ENCODE results near the gene MYO16. TPM values are rescaled to one million over a fixed set of nuclear protein-coding genes. Genes with fewer than 3 reads are reported as not detected.

Gene MYO16
- total RNA-seq, 1 experiment from 2014 or later: not detected

GRCh38 chr13:108961542-108962125 is 332.2 kb downstream of the MYO16 start:
- Histone ChIP-seq H3K4me1 (ENCODE audit: insufficient read depth, low read length) (no peaks in the 10 kb centered on the region), H2BK12ac (ENCODE audit: insufficient read length, low read depth, low read length) (no peak overlapping the region), H3K23ac (ENCODE audit: insufficient read length, low read depth, low read length) (no peak overlapping the region), H2AK5ac (ENCODE audit: insufficient read length, low read length) (no peak overlapping the region), H3K56ac (ENCODE audit: insufficient read length, low read depth, low read length) (no peak overlapping the region), H4K5ac (ENCODE audit: insufficient read length, low read depth, low read length) (no peak overlapping the region), H2AFZ (ENCODE audit: low read length) (no peak overlapping the region), H3K9me3 (ENCODE audit: control insufficient read depth, low read depth, low read length) (no peaks in the 10 kb centered on the region), H4K20me1 (ENCODE audit: control insufficient read depth, insufficient read depth, insufficient read length) (no peaks in the 10 kb centered on the region), H2BK120ac (ENCODE audit: low read depth, low read length, poor library complexity, severe bottlenecking) (no peak overlapping the region), H3K79me2 (ENCODE audit: insufficient read depth, low read length) (no peaks in the 10 kb centered on the region), H3K14ac (ENCODE audit: insufficient read depth, low read length) (no peak overlapping the region), H3K27ac (ENCODE audit: insufficient read length, low read depth, low read length) (no peak overlapping the region), H4K8ac (replicated peaks; ENCODE audit: insufficient read length, low read depth, low read length) (no peak overlapping the region), H2BK5ac (ENCODE audit: insufficient read length, low read length) (no peak overlapping the region), H3K79me1 (ENCODE audit: insufficient read depth, low read depth, low read length, poor library complexity, severe bottlenecking) (no peaks in the 10 kb centered on the region), H2BK15ac (ENCODE audit: low read depth, low read length) (no peak overlapping the region), H3K4me2 (ENCODE audit: insufficient read depth, insufficient read length, low read length) (no peak overlapping the region), H3K9ac (ENCODE audit: extremely low read depth, insufficient read length, low read length) (no peak overlapping the region), H3T11ph (ENCODE audit: low read length) (no peak overlapping the region), H3K18ac (ENCODE audit: insufficient read length, low read depth, low read length) (no peak overlapping the region), H3K23me2 (ENCODE audit: insufficient read length, low read depth, low read length, poor library complexity, severe bottlenecking) (no peaks in the 10 kb centered on the region), H3K27me3 (ENCODE audit: insufficient read depth, low read length) (no peaks in the 10 kb centered on the region), H3K4ac (ENCODE audit: low read depth, low read length) (no peak overlapping the region), H2BK20ac (ENCODE audit: low read depth, low read length, poor library complexity, severe bottlenecking) (no peak overlapping the region), H4K91ac (ENCODE audit: insufficient read length, low read depth, low read length) (no peak overlapping the region)
- Mint-ChIP-seq H3K27ac (no peak overlapping the region), H3K4me1 (peaks cover 0 to 4% of the 10 kb centered on the region in 2 experiments; a peak in 1 of 4 replicates), H3K9me3 (no peaks in the 10 kb centered on the region), H3K27me3 (ENCODE audit: low read depth) (no peaks in the 10 kb centered on the region), H3K4me3 (no peak overlapping the region), H3K36me3 (ENCODE audit: insufficient read depth in 1 of 3, low read depth in 3 of 3) (no peaks in the 10 kb centered on the region)
- TF ChIP-seq, protein P1, sequence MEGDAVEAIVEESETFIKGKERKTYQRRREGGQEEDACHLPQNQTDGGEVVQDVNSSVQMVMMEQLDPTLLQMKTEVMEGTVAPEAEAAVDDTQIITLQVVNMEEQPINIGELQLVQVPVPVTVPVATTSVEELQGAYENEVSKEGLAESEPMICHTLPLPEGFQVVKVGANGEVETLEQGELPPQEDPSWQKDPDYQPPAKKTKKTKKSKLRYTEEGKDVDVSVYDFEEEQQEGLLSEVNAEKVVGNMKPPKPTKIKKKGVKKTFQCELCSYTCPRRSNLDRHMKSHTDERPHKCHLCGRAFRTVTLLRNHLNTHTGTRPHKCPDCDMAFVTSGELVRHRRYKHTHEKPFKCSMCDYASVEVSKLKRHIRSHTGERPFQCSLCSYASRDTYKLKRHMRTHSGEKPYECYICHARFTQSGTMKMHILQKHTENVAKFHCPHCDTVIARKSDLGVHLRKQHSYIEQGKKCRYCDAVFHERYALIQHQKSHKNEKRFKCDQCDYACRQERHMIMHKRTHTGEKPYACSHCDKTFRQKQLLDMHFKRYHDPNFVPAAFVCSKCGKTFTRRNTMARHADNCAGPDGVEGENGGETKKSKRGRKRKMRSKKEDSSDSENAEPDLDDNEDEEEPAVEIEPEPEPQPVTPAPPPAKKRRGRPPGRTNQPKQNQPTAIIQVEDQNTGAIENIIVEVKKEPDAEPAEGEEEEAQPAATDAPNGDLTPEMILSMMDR (conservative IDR thresholded peaks at IDR 0.05): peak; percentile 91
- DNase-seq: no peak
- no CpG with 5 or more reads among the region's 7 CpGs for WGBS (ENCODE audit: extremely low coverage, insufficient read length, low lambda C conversion rate)
